Testis (tissue), 2 donors: Measurements from ENCODE around the gene COQ8B.

Experiments used
- CTCF ChIP-seq, 3 experiments: fragments of 450-650 bp in 2 of 3; fragments of 200-600 bp in 1 of 3; sonication (generic) in 1 of 3; IDR thresholded peaks; one replicate each; pipeline ENCODE4 v1.5.1; 2016 to 2019; ENCODE audit warnings: antibody characterized with exemption in 3 of 3, mild to moderate bottlenecking in 2 of 3, moderate library complexity in 1 of 3
- POLR2A ChIP-seq: fragments of 450-650 bp; IDR thresholded peaks from one replicate; pipeline ENCODE4 v1.6.1; 2017; ENCODE audit warnings: antibody characterized with exemption, mild to moderate bottlenecking, moderate library complexity

GRCh38 chr19:40685563-40685962 lies 31.1 kb downstream of the COQ8B start:
- no peak for TF ChIP-seq POLR2A
- no peak for TF ChIP-seq CTCF (IDR thresholded peaks at IDR 0.05)
